ENCODE measurements around the gene CD72. TPM values are rescaled to one million over a fixed set of nuclear protein-coding genes. Genes with fewer than 3 reads are reported as not detected.

Gene CD72
- total RNA-seq, 1 experiment from 2014 or later, result 0.63 TPM

DNA sequence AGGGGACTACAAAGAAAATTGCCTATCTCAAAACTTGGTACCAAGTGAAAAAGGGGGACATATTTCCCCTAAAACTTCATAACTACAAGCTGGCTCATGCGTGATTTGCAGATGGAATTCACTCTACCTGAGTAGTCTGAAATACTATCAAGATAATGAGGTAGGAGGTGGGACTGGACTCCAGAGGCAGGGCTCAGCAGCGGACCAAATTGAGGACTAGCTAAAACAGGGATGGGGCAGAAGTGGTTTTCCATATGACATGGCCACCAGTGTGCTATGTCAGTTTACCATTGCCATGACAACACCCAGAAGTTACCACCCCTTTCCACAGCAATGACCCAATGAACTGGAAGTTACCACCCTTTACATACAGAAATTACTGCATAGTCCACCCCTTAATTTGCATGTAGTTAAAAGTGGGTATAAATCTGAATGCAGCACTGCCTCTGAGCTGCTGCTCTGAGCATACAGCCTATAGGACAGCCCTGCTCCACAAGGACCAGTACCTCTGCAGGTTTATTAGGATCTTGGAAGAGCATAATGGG is 43.6 kb downstream of the CD72 start:
- in situ Hi-C loops (cut with HindIII; ENCODE audit: low pct_unique_long_range_greater_than_20kb, low sequenced_read_pairs), result no loop called here
- no peak for DNase-seq (ENCODE audit: low read depth, low spot score)

- no peak for DNase-seq (ENCODE audit: low read depth, low spot score)
- in situ Hi-C loops (cut with HindIII; ENCODE audit: low pct_unique_long_range_greater_than_20kb, low sequenced_read_pairs), result no loop called here
Measured at GRCh38 chr9:35570709-35571504, 47.3 kb downstream of the CD72 start.

DNA sequence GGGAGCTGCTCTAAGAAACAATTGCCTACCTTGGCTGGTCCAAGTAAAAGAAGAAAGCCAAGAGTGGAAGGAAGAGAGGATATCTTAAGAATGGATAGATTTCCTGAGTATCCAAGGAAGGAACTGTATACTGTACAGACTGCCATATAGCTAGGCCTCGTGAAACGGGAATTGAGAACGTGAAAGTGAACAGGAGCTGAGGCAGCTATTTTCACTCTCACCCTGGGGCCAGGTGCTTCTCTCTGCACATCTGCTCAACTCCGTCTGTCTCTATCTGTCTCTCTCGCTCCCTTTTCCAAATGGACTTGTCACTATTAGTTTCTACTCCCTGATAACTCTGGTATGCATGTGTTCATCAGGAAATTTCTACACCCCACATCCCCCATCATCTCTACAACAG is 49.0 kb downstream of the CD72 start:
- no peak for DNase-seq (ENCODE audit: low read depth, low spot score)
- in situ Hi-C loops (cut with HindIII; ENCODE audit: low pct_unique_long_range_greater_than_20kb, low sequenced_read_pairs), result no loop called here

DNA sequence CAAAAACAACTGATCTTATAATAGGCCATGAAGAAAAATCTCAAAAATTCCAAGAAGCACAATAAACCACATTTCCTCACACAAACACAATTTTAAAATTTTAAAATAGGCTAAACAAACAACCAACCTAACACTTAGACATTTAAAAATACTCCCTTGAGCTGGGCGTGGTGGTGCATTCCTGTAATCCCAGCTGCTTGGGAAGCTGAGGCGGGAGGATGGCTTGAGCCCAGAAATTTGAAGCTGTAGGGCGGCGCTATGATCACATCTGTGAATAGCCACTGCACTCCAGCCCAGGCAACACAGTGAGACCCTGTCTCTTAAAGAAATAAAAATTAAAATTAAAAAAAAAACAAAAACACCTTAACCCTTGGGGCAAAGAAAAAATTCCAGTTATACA is 50.0 kb downstream of the CD72 start:
- DNase-seq (ENCODE audit: low read depth, low spot score), result no peak
- in situ Hi-C loops (cut with HindIII; ENCODE audit: low pct_unique_long_range_greater_than_20kb, low sequenced_read_pairs), result no loop called here

DNA sequence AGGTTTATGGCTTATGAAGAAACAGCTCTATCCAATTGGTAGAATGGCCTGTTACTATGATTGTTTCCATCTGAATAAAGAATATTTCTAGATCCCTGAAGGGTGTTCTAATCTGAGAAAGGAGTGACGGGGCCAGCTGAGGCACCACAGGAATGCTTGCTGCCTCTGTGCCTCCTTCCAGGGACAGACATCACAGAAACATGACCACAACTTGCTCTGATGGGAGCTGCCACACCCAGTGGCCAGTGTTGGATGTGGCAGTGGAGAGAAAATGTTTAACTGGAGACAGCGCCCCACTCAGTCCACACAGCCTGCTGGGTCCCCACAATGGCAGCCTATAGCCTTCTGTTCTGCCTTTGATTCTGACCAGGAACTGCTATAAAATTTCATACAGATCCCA is 51.8 kb downstream of the CD72 start:
- in situ Hi-C loops (cut with HindIII; ENCODE audit: low pct_unique_long_range_greater_than_20kb, low sequenced_read_pairs), result no loop called here
- DNase-seq (ENCODE audit: low read depth, low spot score), result peak; percentile 7

DNA sequence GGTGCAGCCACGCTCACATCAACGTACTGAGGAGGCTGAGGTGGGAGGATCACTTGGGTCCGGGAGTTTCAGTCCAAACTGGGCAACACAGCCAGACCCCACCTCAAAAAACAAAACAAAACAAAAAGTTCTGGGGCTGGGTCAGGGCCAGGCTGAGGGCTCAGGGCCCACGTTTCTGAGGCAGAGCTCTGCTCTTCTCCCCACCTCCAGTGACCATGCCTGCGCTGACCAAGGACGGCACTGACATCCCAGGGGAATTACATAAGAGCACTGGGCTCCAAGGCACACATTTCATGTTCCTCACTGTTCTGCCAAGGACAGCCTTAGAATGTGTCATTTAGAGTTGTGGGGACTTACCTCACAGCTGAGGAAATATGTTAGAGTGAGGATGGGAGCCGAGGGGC is 53.6 kb downstream of the CD72 start:
- in situ Hi-C loops (cut with HindIII; ENCODE audit: low pct_unique_long_range_greater_than_20kb, low sequenced_read_pairs), result no loop called here
- DNase-seq (ENCODE audit: low read depth, low spot score), result no peak

- DNase-seq (ENCODE audit: low read depth, low spot score), result no peak
- in situ Hi-C loops (cut with HindIII; ENCODE audit: low pct_unique_long_range_greater_than_20kb, low sequenced_read_pairs), result no loop called here
Measured at GRCh38 chr9:35563791-35564197, 54.4 kb downstream of the CD72 start.

DNA sequence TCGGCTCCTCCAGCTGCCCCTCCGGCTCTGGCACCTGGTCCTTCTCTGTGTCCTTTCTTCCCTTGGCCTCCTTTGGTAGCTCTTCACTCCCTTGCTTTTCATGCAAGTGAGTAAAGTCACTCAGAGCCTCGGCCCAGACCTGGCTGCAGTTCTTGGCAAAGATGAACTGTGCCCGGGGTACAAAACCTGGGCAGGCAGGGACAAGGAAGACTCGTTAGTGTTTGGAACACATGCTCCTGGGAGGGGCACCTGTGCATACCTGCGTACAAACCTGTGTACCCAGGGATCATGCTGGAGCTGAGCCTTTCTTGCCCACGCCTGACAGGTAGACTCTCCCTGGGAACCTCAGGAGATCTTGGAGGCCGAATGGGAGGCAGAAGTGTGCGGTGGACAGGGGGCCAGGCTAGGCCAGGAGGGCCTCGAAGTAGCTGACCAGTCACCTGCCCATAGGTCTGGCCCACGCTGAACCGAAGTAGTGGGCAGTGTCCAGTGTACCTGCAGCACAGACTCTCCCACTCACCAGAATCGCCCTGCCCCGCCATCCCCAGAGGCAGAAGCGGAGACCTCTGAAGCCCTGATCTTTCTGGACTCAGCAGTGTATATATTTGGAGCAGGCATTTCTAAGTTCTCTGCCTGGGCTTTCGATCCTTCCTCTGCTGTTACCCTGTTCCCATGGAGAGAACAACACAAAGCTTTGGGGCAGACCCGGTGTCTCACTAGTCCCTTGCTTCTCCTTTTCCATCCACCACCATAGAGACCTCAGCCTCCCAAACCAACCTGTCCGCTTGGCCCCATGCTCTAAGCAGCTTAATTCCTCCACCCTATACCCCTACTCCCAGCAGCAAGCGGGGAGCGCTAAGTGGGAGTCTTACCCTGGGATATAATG is 55.1 kb downstream of the CD72 start:
- in situ Hi-C loops (cut with HindIII; ENCODE audit: low pct_unique_long_range_greater_than_20kb, low sequenced_read_pairs), result no loop called here

GRCh38 chr9:35561468-35562261 is 56.5 kb downstream of the CD72 start:
- DNase-seq (ENCODE audit: low read depth, low spot score), result no peak
- in situ Hi-C loops (cut with HindIII; ENCODE audit: low pct_unique_long_range_greater_than_20kb, low sequenced_read_pairs), result no loop called here

More for the DNA sequence above, 55.1 kb downstream of the CD72 start:
- no peak for DNase-seq (ENCODE audit: low read depth, low spot score)

- in situ Hi-C loops (cut with HindIII; ENCODE audit: low pct_unique_long_range_greater_than_20kb, low sequenced_read_pairs), result no loop called here
Measured at GRCh38 chr9:35560625-35561337, 57.4 kb downstream of the CD72 start.

More at GRCh38 chr9:35560625-35561337, 57.4 kb downstream of the CD72 start:
- DNase-seq (ENCODE audit: low read depth, low spot score), result no peak

Small RNAs within 50 kb of the gene (small RNA-seq; reads per million reads assigned to genes)
- gene MIR4667 (0 reads per million in 2 experiments), gene RMRP (0 reads per million in 2 experiments), gene RPS29P17 (0 reads per million in 2 experiments)

Other genes with a start within 250 kb of the CD72 start
- gene RUSC2, start 128.3 kb downstream of the CD72 start, total RNA-seq (2014; rRNA removed; shearing (Covaris generic)), result 4.4 and 5.4 TPM in 2 replicates
- gene TESK1, start 13.2 kb downstream of the CD72 start, total RNA-seq (2014; rRNA removed; shearing (Covaris generic)), result 4.1 and 5.5 TPM in 2 replicates
- gene SIT1, start 32.5 kb upstream of the CD72 start, total RNA-seq (2014; rRNA removed; shearing (Covaris generic)), result not detected in 2 replicates
- 21,584 and 34,307 TPM in 2 replicates for gene RMRP, start 39.6 kb upstream of the CD72 start, total RNA-seq (2014; rRNA removed; shearing (Covaris generic))
- 11.8 and 20.0 TPM in 2 replicates for gene CCDC107, start 39.9 kb upstream of the CD72 start, total RNA-seq (2014; rRNA removed; shearing (Covaris generic))
- gene ARHGEF39, start 46.8 kb upstream of the CD72 start, total RNA-seq (2014; rRNA removed; shearing (Covaris generic)), result 4.8 and 5.9 TPM in 2 replicates
- gene CA9, start 55.5 kb upstream of the CD72 start, total RNA-seq (2014; rRNA removed; shearing (Covaris generic)), result 0.29 TPM in 1 of 2 replicates, not detected in the other
- gene TPM2, start 71.5 kb upstream of the CD72 start, total RNA-seq (2014; rRNA removed; shearing (Covaris generic)), result 3.5 and 3.8 TPM in 2 replicates
- 58.0 and 66.8 TPM in 2 replicates for gene TLN1, start 113.8 kb upstream of the CD72 start, total RNA-seq (2014; rRNA removed; shearing (Covaris generic))
- 21.8 and 27.2 TPM in 2 replicates for gene CREB3, start 114.3 kb upstream of the CD72 start, total RNA-seq (2014; rRNA removed; shearing (Covaris generic))
- gene GBA2, start 130.8 kb upstream of the CD72 start, total RNA-seq (2014; rRNA removed; shearing (Covaris generic)), result 32.1 and 37.1 TPM in 2 replicates
- 12.2 and 12.4 TPM in 2 replicates for gene RGP1, start 130.9 kb upstream of the CD72 start, total RNA-seq (2014; rRNA removed; shearing (Covaris generic))
- gene MSMP, start 135.9 kb upstream of the CD72 start, total RNA-seq (2014; rRNA removed; shearing (Covaris generic)), result not detected in 2 replicates
- gene NPR2, start 173.2 kb upstream of the CD72 start, total RNA-seq (2014; rRNA removed; shearing (Covaris generic)), result 0.53 and 1.1 TPM in 2 replicates
- 0.05 TPM in 1 of 2 replicates, not detected in the other for gene SPAG8, start 193.8 kb upstream of the CD72 start, total RNA-seq (2014; rRNA removed; shearing (Covaris generic))
- 19.7 and 26.2 TPM in 2 replicates for gene HINT2, start 196.6 kb upstream of the CD72 start, total RNA-seq (2014; rRNA removed; shearing (Covaris generic))
- gene FAM221B, start 210.3 kb upstream of the CD72 start, total RNA-seq (2014; rRNA removed; shearing (Covaris generic)), result not detected in 2 replicates
- 0.55 and 1.0 TPM in 2 replicates for gene TMEM8B, start 210.8 kb upstream of the CD72 start, total RNA-seq (2014; rRNA removed; shearing (Covaris generic))

Measured in SK-MEL-5 (cell line).